Nephron (organoid): ENCODE data around the gene CKS1B.
A peak's percentile ranks its signal among the peaks of the same experiment; 100 is the strongest.

Experiments used
- H3K27ac Mint-ChIP-seq, 3 experiments: 2 replicates each; pipeline ENCODE4 v1.8.0; 2020; ENCODE audit warnings: mixed read lengths in 3 of 3, mild to moderate bottlenecking in 2 of 3, moderate library complexity in 1 of 3
- H3K27me3 Mint-ChIP-seq: 2 replicates; pipeline ENCODE4 v1.8.0; 2021; ENCODE audit warnings: low read depth, mild to moderate bottlenecking, moderate library complexity, mixed read lengths
- H3K36me3 Mint-ChIP-seq: 2 replicates; pipeline ENCODE4 v1.8.0; 2020; ENCODE audit warnings: low read depth, mixed read lengths
- H3K4me1 Mint-ChIP-seq: 2 replicates; pipeline ENCODE4 v1.8.0; 2020; ENCODE audit warnings: mixed read lengths
- H3K4me3 Mint-ChIP-seq, 3 experiments: 2 replicates each; pipeline ENCODE4 v1.8.0; 2020; ENCODE audit warnings: mild to moderate bottlenecking in 3 of 3, mixed read lengths in 3 of 3, moderate library complexity in 2 of 3
- H3K9me3 Mint-ChIP-seq: 2 replicates; pipeline ENCODE4 v1.8.0; 2020; ENCODE audit warnings: mixed read lengths
- TF ChIP-seq, protein P1 (sequence below), 3 experiments: fragments of 200-600 bp; sonication (generic); IDR thresholded peaks; one replicate each; pipeline ENCODE4 v1.5.0; 2021; ENCODE audit warnings: antibody characterized with exemption in 3 of 3; ENCODE audit not compliant: unreplicated experiment in 3 of 3

CKS1B gene

DNA sequence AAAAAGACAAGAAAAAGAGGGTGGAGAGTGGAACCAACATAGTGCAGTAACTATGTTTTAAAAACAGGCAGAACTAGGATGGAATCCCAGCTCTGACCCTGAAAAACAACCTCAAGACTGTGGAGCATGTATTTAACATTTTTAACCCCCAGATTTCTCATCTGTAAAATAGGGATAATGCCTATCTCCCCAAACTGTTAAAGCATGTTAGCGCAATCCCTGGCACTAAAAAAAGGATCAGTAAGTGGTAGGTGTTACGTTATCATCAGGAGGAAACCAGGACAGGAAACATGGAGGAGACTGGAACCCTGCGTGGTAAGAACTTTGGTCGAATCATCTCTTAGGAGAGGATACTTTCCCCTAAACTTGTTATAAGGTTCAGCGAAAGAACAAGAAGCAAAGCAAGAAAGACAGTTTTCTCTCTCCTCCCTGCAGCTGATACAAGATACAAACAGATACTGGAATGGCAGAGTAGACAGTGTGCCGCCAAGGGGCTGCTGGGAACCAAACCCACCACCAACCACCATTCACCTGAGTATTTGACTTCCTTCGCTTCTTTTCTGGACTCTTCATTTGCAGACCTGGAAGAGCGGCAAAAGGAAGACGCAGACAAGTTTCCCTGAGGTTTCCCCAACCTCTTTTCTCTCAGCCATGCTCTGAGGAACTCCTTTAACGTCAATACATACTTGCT, 13.9 kb upstream of the CKS1B start:
- Mint-ChIP-seq H3K4me1 (peaks cover 60% of the 10 kb centered on the region), H3K4me3 (peak overlapping the region; percentile 88 to 97 (median 95)), H3K27me3 (no peaks in the 10 kb centered on the region), H3K36me3 (peaks cover 33% of the 10 kb centered on the region), H3K9me3 (no peaks in the 10 kb centered on the region), H3K27ac (peak overlapping the region; percentile 97 to 99 (median 99))
- TF ChIP-seq, protein P1, sequence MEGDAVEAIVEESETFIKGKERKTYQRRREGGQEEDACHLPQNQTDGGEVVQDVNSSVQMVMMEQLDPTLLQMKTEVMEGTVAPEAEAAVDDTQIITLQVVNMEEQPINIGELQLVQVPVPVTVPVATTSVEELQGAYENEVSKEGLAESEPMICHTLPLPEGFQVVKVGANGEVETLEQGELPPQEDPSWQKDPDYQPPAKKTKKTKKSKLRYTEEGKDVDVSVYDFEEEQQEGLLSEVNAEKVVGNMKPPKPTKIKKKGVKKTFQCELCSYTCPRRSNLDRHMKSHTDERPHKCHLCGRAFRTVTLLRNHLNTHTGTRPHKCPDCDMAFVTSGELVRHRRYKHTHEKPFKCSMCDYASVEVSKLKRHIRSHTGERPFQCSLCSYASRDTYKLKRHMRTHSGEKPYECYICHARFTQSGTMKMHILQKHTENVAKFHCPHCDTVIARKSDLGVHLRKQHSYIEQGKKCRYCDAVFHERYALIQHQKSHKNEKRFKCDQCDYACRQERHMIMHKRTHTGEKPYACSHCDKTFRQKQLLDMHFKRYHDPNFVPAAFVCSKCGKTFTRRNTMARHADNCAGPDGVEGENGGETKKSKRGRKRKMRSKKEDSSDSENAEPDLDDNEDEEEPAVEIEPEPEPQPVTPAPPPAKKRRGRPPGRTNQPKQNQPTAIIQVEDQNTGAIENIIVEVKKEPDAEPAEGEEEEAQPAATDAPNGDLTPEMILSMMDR (IDR thresholded peaks at IDR 0.05; ENCODE audit: unreplicated experiment in 3 of 3), result no peak

DNA sequence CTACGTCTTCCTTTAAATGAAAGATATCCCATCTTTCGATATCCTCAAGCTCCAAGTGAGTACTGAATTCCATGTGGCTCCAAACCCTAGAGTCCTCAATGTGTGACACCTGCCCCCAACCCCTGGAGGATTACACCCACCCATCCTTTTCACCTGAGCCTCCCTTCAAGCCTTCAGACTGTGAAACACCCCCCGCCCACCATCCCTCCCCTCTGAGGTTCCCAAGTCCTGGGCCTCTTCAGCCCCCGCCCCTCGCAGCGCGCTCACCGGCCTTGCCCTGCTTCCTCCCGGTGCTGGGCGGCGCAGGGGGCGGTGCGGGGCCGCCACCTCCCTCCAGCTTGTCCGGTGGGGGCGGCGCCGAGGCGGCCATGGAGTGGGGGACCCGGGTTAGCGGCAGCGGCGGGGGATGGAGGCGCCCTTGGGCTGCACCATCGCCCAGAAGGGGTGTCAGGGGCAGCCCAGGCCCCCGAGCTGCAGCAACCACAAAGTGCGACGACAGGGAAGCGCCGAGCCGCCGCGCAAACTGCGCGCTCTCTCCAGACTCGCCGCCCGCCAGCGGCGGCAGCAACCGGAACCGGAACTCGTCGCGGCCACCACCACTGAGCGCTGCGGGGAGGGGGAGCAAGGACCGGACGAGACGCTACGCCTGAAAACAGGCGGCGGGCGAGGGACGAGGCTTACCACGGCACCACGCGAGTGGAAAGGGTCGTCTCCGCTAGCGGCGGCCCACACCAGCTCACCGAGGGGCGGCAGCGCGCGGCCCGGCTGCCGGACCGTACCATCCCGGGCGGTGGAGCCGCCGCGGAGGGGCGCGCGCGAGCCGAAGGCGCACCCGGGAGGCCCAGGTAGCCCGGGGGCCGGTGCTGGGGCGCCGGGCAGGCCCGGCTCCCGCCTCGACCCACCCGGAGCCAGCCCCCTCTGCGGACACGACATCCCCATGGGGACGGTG, 13.0 kb upstream of the CKS1B start, which contains the start of gene PYGO2:
TSS of gene PYGO2 (minus strand) at position 576 of the 949 bp plus-strand sequence. CDS start at position 370, 206 bp downstream.
- peaks cover 36% of the 10 kb centered on the region for H3K36me3 Mint-ChIP-seq
- peaks cover 51% of the 10 kb centered on the region for H3K4me1 Mint-ChIP-seq
- no peaks in the 10 kb centered on the region for H3K9me3 Mint-ChIP-seq
- TF ChIP-seq, protein P1 (IDR thresholded peaks at IDR 0.05; ENCODE audit: unreplicated experiment in 3 of 3), result peak; percentile 48 to 76 (median 56)
- peak within 1 kb of the TSS; percentile 91 to 97 (median 96) for H3K4me3 Mint-ChIP-seq
- no peaks in the 10 kb centered on the region for H3K27me3 Mint-ChIP-seq
- peak within 1 kb of the TSS; percentile 97 to 99 (median 99) for H3K27ac Mint-ChIP-seq

DNA sequence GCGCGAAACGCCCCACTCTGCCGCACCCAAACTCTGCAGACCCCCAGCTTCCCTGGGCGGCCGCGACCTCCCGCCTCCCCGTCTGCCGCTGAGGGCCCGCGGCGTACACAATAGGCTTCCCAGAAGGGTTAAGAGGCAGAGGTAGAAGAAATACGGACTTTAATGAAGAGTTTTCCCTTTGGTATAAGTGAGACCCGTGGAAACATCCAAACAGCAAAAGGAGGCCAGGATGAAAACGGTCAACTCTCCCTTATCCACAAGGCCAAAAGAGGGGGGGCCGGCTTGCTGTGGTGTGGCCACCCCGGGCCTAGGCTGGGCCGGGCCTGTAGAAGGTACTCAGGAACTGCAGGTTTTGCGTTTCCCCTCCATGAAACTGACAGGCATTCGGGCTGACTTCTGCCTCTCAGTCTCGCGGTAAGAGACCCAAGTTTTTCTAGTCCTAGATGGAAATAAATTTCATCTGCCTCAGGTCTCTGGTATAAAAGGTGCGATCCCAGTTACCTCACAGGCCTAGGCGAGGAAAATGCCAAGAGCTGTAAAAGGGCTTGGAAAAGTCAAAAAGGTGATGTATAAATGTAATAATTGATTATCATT, 12.2 kb upstream of the CKS1B start:
- Mint-ChIP-seq H3K9me3 (no peaks in the 10 kb centered on the region), H3K4me3 (peak overlapping the region; percentile 91 to 96 (median 93)), H3K27me3 (no peaks in the 10 kb centered on the region), H3K27ac (peak overlapping the region; percentile 97 to 99 (median 98)), H3K36me3 (peaks cover 39% of the 10 kb centered on the region), H3K4me1 (peaks cover 43% of the 10 kb centered on the region)
- TF ChIP-seq, protein P1 (IDR thresholded peaks at IDR 0.05; ENCODE audit: unreplicated experiment in 3 of 3), result no peak

DNA sequence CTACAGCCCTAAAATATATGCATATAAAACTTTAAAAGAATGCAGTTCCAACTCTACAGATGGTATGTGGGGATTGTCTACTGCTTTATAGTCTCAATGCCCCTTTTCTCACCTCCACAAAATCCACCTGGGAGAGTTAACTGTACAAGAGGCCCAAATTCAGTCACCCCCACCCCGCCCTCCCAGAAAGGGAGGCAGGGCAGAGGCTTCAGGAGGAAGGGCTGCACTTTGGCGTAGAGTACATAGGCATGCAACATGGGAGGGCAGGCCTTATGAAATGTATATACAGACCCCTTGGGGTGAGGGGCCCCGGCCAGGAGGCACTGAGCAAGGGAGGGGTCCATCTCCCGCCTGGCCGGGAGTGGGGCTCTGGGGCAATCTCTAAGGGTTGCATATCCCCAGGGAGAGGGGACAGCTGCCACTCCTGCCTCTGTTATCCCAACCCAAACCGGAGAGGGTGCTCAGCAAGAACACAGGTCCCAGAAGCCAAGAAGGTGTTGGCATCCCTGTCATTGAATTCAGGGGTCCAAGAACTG, 11.6 kb upstream of the CKS1B start:
- peak overlapping the region; percentile 91 to 96 (median 93) for H3K4me3 Mint-ChIP-seq
- H3K27me3 Mint-ChIP-seq, result no peaks in the 10 kb centered on the region
- peaks cover 37% of the 10 kb centered on the region for H3K4me1 Mint-ChIP-seq
- no peaks in the 10 kb centered on the region for H3K9me3 Mint-ChIP-seq
- peak overlapping the region; percentile 97 to 99 (median 98) for H3K27ac Mint-ChIP-seq
- H3K36me3 Mint-ChIP-seq, result peaks cover 39% of the 10 kb centered on the region
- TF ChIP-seq, protein P1 (IDR thresholded peaks at IDR 0.05; ENCODE audit: unreplicated experiment in 3 of 3), result no peak

DNA sequence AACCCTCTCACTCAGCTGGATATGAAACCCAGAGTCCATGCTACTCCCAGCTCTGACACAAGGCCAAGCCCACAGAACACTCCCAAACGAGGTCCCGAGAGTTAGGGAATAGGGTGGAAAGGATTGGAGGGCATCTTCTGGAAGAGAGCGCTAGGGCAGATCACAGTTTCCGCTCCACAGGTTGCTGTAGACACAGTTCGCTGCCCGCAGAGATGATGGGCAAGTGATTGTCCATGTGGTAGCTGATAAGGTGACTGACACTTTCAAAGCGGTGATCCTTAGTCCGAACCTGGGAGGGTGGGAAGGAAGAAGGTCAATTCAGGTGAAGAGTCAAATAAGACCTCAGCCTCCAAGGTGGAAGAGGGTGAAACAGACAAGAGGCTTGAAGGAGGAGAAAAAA, 10.8 kb upstream of the CKS1B start:
- Mint-ChIP-seq H3K4me1 (peaks cover 30% of the 10 kb centered on the region), H3K27ac (peak overlapping the region; percentile 48 to 97 (median 66)), H3K36me3 (peaks cover 39% of the 10 kb centered on the region), H3K9me3 (no peaks in the 10 kb centered on the region), H3K4me3 (peak overlapping the region; percentile 14 to 70 (median 39)), H3K27me3 (no peaks in the 10 kb centered on the region)
- TF ChIP-seq, protein P1 (IDR thresholded peaks at IDR 0.05; ENCODE audit: unreplicated experiment in 3 of 3), result no peak
